ENCODE data around the gene DPP9.

DPP9 gene

DNA sequence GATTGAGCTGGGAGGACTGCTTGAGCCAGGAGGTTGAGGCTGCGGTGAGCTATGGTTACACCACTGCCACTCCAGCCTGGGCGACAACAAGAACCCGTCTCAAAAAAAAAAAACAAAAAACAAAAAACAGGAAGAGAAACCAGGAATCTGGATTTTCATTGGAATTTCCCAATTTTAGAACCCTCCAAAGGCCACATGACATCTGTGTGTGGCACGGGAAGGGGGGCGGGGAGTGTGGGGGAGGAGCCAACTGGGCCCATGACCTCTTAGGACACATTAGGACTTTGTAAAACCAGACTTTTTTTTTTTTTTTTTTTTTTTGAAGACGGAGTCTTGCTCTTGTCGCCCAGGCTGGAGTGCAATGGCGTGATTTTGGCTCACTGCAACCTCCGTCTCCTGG lies 32.3 kb downstream of the DPP9 start:
- H3K9me3 ChIP-seq (ENCODE audit: control insufficient read depth, insufficient read depth, low read length): no peaks in the 10 kb centered on the region
- H3F3A ChIP-seq (ENCODE audit: control insufficient read depth, insufficient read depth): no peaks in the 10 kb centered on the region
- H4K20me1 ChIP-seq (ENCODE audit: control insufficient read depth, insufficient read depth, low read depth, low read length): no peaks in the 10 kb centered on the region
- no peak overlapping the region for H3K27ac ChIP-seq (ENCODE audit: low read depth, low read length)
- H3K4me2 ChIP-seq (ENCODE audit: low read length): no peak overlapping the region
- H3K4me3 ChIP-seq (ENCODE audit: low read length): no peak overlapping the region
- peaks cover 60% of the 10 kb centered on the region for H3K36me3 ChIP-seq (ENCODE audit: control insufficient read depth, low read length)
- H3K27me3 ChIP-seq (ENCODE audit: control insufficient read depth, low read length): no peaks in the 10 kb centered on the region
- no peaks in the 10 kb centered on the region for H3K9me2 ChIP-seq (replicated peaks; ENCODE audit: control insufficient read depth, low read length)
- H3K79me2 ChIP-seq (ENCODE audit: control insufficient read depth, low read length): no peaks in the 10 kb centered on the region
- no peak for TF ChIP-seq EZH2phosphoT487 (IDR thresholded peaks at IDR 0.05; ENCODE audit: borderline replicate concordance, low read length)
- no peaks in the 10 kb centered on the region for H3K4me1 ChIP-seq (ENCODE audit: control insufficient read depth, low read length)

DNA sequence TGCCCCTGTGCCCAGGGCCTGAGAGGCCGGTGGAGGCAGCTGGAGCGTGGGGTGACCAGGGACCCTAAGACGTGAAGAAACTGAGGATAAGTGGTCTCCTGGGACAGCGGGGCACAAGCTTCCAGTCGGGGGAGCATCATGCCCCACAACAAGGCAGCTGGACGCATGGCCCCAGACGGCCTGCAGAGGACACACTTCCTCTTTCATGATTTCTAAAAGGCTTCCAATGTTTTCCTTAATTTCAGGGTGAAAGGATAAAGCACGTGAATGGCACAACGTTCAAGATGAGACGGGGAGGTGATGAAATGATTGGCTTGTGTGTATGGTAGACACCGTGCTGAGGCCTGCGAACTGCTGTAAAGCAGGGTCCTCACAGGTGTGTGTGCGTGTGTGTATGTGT lies 33.3 kb downstream of the DPP9 start:
- Histone ChIP-seq H3K9me2 (replicated peaks; ENCODE audit: control insufficient read depth, low read length) (no peaks in the 10 kb centered on the region), H3K79me2 (ENCODE audit: control insufficient read depth, low read length) (no peaks in the 10 kb centered on the region), H3K4me2 (ENCODE audit: low read length) (no peak overlapping the region), H3K9me3 (ENCODE audit: control insufficient read depth, insufficient read depth, low read length) (no peaks in the 10 kb centered on the region), H3K4me1 (ENCODE audit: control insufficient read depth, low read length) (no peaks in the 10 kb centered on the region), H3K4me3 (ENCODE audit: low read length) (no peak overlapping the region), H3K27me3 (ENCODE audit: control insufficient read depth, low read length) (no peaks in the 10 kb centered on the region), H4K20me1 (ENCODE audit: control insufficient read depth, insufficient read depth, low read depth, low read length) (no peaks in the 10 kb centered on the region), H3K36me3 (ENCODE audit: control insufficient read depth, low read length) (peaks cover 59% of the 10 kb centered on the region), H3F3A (ENCODE audit: control insufficient read depth, insufficient read depth) (no peaks in the 10 kb centered on the region), H3K27ac (ENCODE audit: low read depth, low read length) (no peak overlapping the region)
- TF ChIP-seq EZH2phosphoT487 (IDR thresholded peaks at IDR 0.05; ENCODE audit: borderline replicate concordance, low read length): no peak
- TF ChIP-seq, protein P1, sequence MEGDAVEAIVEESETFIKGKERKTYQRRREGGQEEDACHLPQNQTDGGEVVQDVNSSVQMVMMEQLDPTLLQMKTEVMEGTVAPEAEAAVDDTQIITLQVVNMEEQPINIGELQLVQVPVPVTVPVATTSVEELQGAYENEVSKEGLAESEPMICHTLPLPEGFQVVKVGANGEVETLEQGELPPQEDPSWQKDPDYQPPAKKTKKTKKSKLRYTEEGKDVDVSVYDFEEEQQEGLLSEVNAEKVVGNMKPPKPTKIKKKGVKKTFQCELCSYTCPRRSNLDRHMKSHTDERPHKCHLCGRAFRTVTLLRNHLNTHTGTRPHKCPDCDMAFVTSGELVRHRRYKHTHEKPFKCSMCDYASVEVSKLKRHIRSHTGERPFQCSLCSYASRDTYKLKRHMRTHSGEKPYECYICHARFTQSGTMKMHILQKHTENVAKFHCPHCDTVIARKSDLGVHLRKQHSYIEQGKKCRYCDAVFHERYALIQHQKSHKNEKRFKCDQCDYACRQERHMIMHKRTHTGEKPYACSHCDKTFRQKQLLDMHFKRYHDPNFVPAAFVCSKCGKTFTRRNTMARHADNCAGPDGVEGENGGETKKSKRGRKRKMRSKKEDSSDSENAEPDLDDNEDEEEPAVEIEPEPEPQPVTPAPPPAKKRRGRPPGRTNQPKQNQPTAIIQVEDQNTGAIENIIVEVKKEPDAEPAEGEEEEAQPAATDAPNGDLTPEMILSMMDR (IDR thresholded peaks at IDR 0.05; ENCODE audit: low read depth, low read length, poor library complexity, severe bottlenecking): no peak

DNA sequence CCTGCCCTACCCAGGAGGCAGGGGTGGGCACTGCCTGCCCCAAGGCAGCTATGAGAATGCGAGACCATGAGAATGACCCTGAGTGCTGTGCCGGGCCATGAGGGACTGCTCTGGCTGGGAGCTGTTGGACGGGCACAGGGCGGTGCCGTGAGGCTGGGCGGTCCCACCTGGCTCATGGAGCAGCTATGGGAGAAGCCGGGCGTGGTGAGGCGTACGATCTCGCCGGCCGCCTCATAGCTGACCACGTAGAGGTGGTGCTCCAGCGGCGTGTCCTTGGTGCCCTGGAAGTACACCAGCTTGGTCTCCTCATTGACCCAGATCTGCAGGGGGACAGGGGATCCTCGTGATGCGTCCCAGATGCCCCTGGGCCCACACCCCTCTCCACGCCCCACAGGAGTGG lies 34.2 kb downstream of the DPP9 start:
- Histone ChIP-seq H3K4me1 (ENCODE audit: control insufficient read depth, low read length) (no peaks in the 10 kb centered on the region), H3K36me3 (ENCODE audit: control insufficient read depth, low read length) (peaks cover 50% of the 10 kb centered on the region)
- TF ChIP-seq, protein P1 (IDR thresholded peaks at IDR 0.05; ENCODE audit: low read depth, low read length, poor library complexity, severe bottlenecking): no peak
- TF ChIP-seq EZH2phosphoT487 (IDR thresholded peaks at IDR 0.05; ENCODE audit: borderline replicate concordance, low read length): no peak

DNA sequence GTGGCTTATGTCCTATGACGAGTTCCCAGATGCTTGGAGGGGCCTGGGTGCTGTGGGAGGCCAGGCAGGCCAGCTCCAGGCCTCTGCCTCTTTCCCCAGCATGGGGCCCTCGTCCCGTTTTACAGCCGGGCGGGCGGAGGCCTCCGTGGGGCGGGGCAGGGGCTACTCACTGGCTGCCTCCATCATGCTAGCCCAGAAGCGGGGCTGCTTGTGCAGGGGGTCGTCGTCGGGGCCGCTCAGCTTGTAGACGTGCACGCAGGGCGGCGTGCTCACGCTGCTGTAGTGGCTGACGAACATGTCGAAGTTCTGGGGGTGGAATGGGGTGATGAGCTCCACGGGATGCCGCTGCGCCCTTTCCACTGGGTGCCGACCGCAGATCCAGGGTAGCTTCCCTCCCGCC lies 35.1 kb downstream of the DPP9 start:
- Histone ChIP-seq H3K27me3 (ENCODE audit: control insufficient read depth, low read length) (no peaks in the 10 kb centered on the region), H3F3A (ENCODE audit: control insufficient read depth, insufficient read depth) (no peaks in the 10 kb centered on the region), H3K27ac (ENCODE audit: low read depth, low read length) (no peak overlapping the region), H3K79me2 (ENCODE audit: control insufficient read depth, low read length) (no peaks in the 10 kb centered on the region), H3K4me1 (ENCODE audit: control insufficient read depth, low read length) (no peaks in the 10 kb centered on the region), H3K4me2 (ENCODE audit: low read length) (no peak overlapping the region), H4K20me1 (ENCODE audit: control insufficient read depth, insufficient read depth, low read depth, low read length) (no peaks in the 10 kb centered on the region), H3K36me3 (ENCODE audit: control insufficient read depth, low read length) (peaks cover 43% of the 10 kb centered on the region), H3K9me2 (replicated peaks; ENCODE audit: control insufficient read depth, low read length) (no peaks in the 10 kb centered on the region), H3K9me3 (ENCODE audit: control insufficient read depth, insufficient read depth, low read length) (no peaks in the 10 kb centered on the region), H3K4me3 (ENCODE audit: low read length) (no peak overlapping the region)
- TF ChIP-seq, protein P1 (IDR thresholded peaks at IDR 0.05; ENCODE audit: low read depth, low read length, poor library complexity, severe bottlenecking): no peak
- TF ChIP-seq EZH2phosphoT487 (IDR thresholded peaks at IDR 0.05; ENCODE audit: borderline replicate concordance, low read length): no peak

More for the DNA sequence above, 34.2 kb downstream of the DPP9 start:
- no peaks in the 10 kb centered on the region for H3K79me2 ChIP-seq (ENCODE audit: control insufficient read depth, low read length)
- H3K4me2 ChIP-seq (ENCODE audit: low read length): no peak overlapping the region
- H3F3A ChIP-seq (ENCODE audit: control insufficient read depth, insufficient read depth): no peaks in the 10 kb centered on the region
- H3K9me2 ChIP-seq (replicated peaks; ENCODE audit: control insufficient read depth, low read length): no peaks in the 10 kb centered on the region
- no peaks in the 10 kb centered on the region for H3K27me3 ChIP-seq (ENCODE audit: control insufficient read depth, low read length)
- H3K27ac ChIP-seq (ENCODE audit: low read depth, low read length): no peak overlapping the region
- H3K4me3 ChIP-seq (ENCODE audit: low read length): no peak overlapping the region
- H3K9me3 ChIP-seq (ENCODE audit: control insufficient read depth, insufficient read depth, low read length): no peaks in the 10 kb centered on the region
- H4K20me1 ChIP-seq (ENCODE audit: control insufficient read depth, insufficient read depth, low read depth, low read length): no peaks in the 10 kb centered on the region

All from DOHH2 (cell line).